Smooth muscle cell of the pulmonary artery (primary cell): Measurements from ENCODE around the gene GLUD2. TPM values are rescaled to one million over a fixed set of nuclear protein-coding genes. Genes with fewer than 3 reads are reported as not detected.

Experiments
- total RNA-seq: library from RNA; depleted of rRNA; stranded (reverse); fragments of >200 nt; gene quantifications from 2 replicates; pipeline ENCODE4 v1.2.3, GENCODE V29; 2014

Gene GLUD2
- total RNA-seq = 1.7 and 2.0 TPM in 2 replicates

GRCh38 chrX:121047441-121048419 lies at the start of gene GLUD2:
Gene GLUD2 (plus strand): TSS chrX:121047610. CDS start chrX:121047685, 75 bp downstream.

Other genes with a start within 250 kb of the GLUD2 start
- not detected in 2 replicates for gene CT47B1, start 171.7 kb upstream of the GLUD2 start, total RNA-seq
- gene CT47A11, start 110.5 kb upstream of the GLUD2 start, total RNA-seq = not detected in 2 replicates
- gene CT47A10, start 105.6 kb upstream of the GLUD2 start, total RNA-seq = not detected in 2 replicates
- not detected in 2 replicates for gene CT47A9, start 100.7 kb upstream of the GLUD2 start, total RNA-seq
- gene CT47A8, start 95.9 kb upstream of the GLUD2 start, total RNA-seq = not detected in 2 replicates
- not detected in 2 replicates for gene CT47A7, start 91.0 kb upstream of the GLUD2 start, total RNA-seq
- not detected in 2 replicates for gene CT47A6, start 86.1 kb upstream of the GLUD2 start, total RNA-seq
- not detected in 2 replicates for gene CT47A5, start 81.3 kb upstream of the GLUD2 start, total RNA-seq
- gene CT47A4, start 76.4 kb upstream of the GLUD2 start, total RNA-seq = not detected in 2 replicates
- gene CT47A3, start 71.5 kb upstream of the GLUD2 start, total RNA-seq = not detected in 2 replicates
- gene CT47A2, start 66.7 kb upstream of the GLUD2 start, total RNA-seq = not detected in 2 replicates
- gene CT47A1, start 61.9 kb upstream of the GLUD2 start, total RNA-seq = not detected in 2 replicates